ENCODE data around the gene NPM1.

DNA sequence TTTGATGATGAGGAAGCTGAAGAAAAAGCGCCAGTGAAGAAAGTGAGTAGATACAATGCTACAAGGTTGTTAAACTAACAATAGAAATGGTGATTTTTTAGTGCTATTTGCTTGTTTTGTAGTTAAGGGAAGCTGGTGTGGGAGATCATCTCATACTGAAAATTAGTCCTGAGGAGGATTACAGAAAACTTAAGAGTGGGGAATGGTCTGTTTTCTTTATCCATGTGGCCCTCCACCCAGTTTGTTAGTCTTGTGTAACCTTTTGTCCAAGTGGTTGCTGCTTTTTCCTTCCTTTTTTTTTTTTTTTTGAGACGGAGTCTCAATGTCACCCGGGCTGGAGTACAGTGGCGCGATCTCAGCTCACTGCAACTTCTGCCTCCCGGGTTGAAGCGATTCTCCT, 12.5 kb downstream of the NPM1 start:
- TF ChIP-seq, protein P1, sequence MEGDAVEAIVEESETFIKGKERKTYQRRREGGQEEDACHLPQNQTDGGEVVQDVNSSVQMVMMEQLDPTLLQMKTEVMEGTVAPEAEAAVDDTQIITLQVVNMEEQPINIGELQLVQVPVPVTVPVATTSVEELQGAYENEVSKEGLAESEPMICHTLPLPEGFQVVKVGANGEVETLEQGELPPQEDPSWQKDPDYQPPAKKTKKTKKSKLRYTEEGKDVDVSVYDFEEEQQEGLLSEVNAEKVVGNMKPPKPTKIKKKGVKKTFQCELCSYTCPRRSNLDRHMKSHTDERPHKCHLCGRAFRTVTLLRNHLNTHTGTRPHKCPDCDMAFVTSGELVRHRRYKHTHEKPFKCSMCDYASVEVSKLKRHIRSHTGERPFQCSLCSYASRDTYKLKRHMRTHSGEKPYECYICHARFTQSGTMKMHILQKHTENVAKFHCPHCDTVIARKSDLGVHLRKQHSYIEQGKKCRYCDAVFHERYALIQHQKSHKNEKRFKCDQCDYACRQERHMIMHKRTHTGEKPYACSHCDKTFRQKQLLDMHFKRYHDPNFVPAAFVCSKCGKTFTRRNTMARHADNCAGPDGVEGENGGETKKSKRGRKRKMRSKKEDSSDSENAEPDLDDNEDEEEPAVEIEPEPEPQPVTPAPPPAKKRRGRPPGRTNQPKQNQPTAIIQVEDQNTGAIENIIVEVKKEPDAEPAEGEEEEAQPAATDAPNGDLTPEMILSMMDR (IDR thresholded peaks at IDR 0.05; ENCODE audit: low read depth, low read length) = no peak
- TF ChIP-seq EZH2phosphoT487 (IDR thresholded peaks at IDR 0.05; ENCODE audit: low read depth) = no peak
